ENCODE measurements around the gene ZNF438.

ZNF438 gene

GRCh38 chr10:31011017-31011664 is 20.5 kb downstream of the ZNF438 start:
- no peak for DNase-seq

- DNase-seq: no peak
Observed at GRCh38 chr10:31010062-31010461, 21.6 kb downstream of the ZNF438 start.

GRCh38 chr10:31005895-31006294 is 25.8 kb downstream of the ZNF438 start:
- DNase-seq: no peak

GRCh38 chr10:31004611-31005193 is 27.0 kb downstream of the ZNF438 start:
- DNase-seq: no peak

GRCh38 chr10:31001740-31002139 is 29.9 kb downstream of the ZNF438 start:
- no peak for DNase-seq

- DNase-seq: no peak
Observed at GRCh38 chr10:31000867-31001266, 30.8 kb downstream of the ZNF438 start.

- no peak for DNase-seq
Observed at GRCh38 chr10:31000071-31000782, 31.4 kb downstream of the ZNF438 start.

- DNase-seq: no peak
Observed at GRCh38 chr10:30999070-30999712, 32.5 kb downstream of the ZNF438 start.

- DNase-seq: no peak
Observed at GRCh38 chr10:30997536-30998235, 34.0 kb downstream of the ZNF438 start.

- no peak for DNase-seq
Observed at GRCh38 chr10:30996481-30997005, 35.1 kb downstream of the ZNF438 start.

GRCh38 chr10:30995081-30995770 is 36.4 kb downstream of the ZNF438 start:
- DNase-seq: no peak

GRCh38 chr10:30993155-30993554 is 38.5 kb downstream of the ZNF438 start:
- DNase-seq: no peak

GRCh38 chr10:30992681-30993080 is 39.0 kb downstream of the ZNF438 start:
- DNase-seq: no peak

- DNase-seq: no peak
Observed at GRCh38 chr10:30991647-30992011, 40.0 kb downstream of the ZNF438 start.

GRCh38 chr10:30990971-30991646 is 40.6 kb downstream of the ZNF438 start:
- DNase-seq: no peak

- DNase-seq: no peak
Observed at GRCh38 chr10:30990351-30990750, 41.3 kb downstream of the ZNF438 start.

- no peak for DNase-seq
Observed at GRCh38 chr10:30988831-30989435, 42.7 kb downstream of the ZNF438 start.

GRCh38 chr10:30987463-30987862 is 44.2 kb downstream of the ZNF438 start:
- no peak for DNase-seq

- no peak for DNase-seq
Observed at GRCh38 chr10:30986053-30986555, 45.6 kb downstream of the ZNF438 start.

- DNase-seq: no peak
Observed at GRCh38 chr10:30985512-30985911, 46.2 kb downstream of the ZNF438 start.
